NCI-H146 treated with DMSO at 0.1 percent for 48 hours (cell line): ENCODE data around the gene SRRM5.
A peak's percentile ranks its signal among the peaks of the same experiment; 100 is the strongest.
"Not testable (repeated sequence)": the region's sequence is repeated elsewhere in the genome, so short reads cannot be mapped to it uniquely, and the experiment has no call there.

Source experiments
- DNase-seq: peaks from one replicate; lab custom pipeline; 2025; ENCODE audit not compliant: unreplicated experiment; lab: John Stamatoyannopoulos, UW

Gene SRRM5

DNA sequence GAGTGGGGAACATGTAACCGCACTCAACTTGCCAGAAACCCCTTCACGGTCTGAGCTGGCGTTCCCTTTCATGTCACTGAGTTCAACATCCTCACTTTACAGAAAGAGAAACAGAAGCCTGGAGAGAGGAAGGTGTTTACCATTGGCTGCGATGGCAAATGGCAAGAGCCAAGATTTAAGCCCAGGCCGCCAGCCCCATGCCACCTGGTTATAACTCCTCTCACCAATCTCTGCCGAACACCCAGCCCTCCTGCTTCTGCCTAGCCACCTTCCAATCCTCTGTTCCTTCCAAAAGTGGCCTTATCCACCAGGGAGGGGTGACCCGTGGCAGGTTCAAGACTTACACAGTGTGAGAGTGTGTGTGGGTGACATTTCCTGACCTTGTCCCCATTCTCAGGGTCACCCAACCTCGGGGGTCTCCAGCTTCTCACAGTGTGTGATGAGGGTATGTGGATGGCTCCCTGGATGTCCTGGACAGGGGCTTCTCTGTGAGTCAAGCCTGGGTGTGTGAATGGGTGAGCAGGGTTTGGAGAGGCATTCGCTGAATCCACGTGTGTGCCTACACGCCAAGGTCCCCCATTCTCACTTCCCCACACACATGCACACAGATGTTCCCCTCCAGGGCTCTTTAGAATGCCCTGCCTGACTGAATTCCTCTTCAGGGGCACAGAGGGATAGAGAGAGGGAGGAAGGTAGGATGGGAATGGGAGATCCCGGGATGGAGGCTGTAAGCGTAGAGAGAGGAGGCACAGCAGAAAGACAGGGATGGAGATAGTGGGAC, 26.5 kb downstream of the SRRM5 start:
- DNase-seq: no peak

DNA sequence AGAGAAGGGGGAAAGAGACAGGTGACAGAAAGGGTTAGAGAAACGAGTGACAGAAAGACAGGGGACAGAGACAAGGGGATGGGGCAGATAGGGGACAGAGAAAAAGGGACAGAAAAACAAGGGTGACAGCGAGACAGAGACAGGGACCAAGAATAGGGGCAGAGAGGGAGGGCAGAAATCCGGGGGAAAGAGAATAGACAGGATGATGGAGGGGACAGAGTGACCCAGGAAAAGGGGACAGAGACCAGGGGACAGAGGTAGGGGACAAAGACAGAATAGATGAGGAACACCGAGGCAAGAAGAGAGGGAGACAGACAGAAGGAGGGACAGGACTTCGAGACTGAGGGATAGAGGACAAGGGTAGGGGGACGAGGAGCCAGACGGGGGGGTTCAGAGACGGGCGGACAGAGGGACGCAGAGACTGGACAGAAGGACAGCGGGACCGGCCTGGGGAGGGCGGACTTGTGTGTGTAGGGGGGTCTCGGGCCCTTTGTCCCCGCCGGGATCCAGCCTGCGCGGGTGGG, 27.2 kb downstream of the SRRM5 start:
- no peak for DNase-seq

DNA sequence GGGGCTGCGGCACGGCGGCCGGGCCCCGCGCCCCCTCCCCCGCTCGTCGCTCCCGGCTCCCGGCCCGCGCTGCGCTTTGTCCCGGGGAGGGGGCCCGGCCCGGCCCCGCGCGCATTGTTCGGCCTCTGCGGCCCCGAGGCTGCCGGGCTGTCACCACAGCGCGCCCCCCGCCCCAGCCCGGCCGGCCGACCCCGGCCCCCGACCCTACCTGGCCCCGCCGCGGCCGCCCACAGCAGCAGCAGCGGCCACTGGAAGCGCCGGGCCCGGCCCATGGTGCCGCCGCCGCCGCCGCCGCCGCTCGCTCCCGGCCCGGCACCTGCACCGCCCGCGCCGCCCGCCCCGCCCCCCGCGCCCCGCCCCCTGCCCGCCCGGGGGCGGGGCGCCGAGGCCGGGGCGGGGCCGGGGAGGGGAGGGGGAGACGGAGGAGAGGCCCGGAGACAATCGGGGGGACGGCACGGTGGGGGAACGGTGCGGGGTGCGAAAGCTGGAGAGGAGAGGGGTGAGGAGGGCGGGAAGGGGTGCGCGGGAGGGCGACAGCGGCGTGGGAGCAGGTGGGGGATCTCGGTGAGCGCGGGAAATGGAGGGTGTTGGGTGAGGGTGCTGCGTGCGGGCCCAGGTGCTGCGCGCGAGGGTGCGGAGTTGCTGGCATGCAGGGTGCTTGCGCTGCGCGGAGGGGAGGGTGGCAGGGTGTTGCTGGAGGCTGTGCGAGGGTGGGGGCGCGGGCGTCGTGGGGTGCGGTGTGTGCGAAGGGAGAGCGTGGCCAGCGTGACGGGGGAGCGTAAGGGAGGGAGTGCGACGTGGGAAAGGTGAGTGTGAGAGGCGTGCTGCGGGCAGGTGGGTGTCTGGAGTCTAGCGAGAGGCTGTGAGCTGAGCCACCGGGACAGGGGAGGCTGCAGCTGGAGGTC, 27.9 kb downstream of the SRRM5 start, which contains the start of gene CADM4:
TSS of gene CADM4 (minus strand) at position 332 of the 905 bp plus-strand sequence. CDS start at position 272, 60 bp downstream.
- DNase-seq: peak; percentile 27

DNA sequence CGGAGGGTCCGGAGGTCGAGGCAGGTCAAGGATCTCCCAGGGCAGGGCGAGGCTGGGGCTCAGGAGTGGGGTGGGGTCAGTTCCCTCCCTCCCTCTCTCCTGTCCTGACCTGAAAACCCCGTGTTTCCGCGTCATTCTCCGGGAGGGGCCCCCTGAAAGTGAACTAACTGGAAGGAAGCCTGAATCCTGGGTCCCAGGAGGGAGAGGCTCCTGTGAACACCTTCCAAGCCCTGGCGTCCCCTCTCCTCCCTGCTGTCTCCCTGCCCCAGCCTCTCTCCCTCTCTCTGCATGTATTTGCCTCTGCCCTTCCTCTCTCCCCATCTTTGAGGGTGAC, 28.5 kb downstream of the SRRM5 start:
- DNase-seq: no peak

- no peak for DNase-seq
Observed at GRCh38 chr19:43641333-43641732, 29.4 kb downstream of the SRRM5 start.

GRCh38 chr19:43642531-43642930, 30.6 kb downstream of the SRRM5 start:
- no peak for DNase-seq

GRCh38 chr19:43643326-43643725, 31.4 kb downstream of the SRRM5 start:
- no peak for DNase-seq

DNA sequence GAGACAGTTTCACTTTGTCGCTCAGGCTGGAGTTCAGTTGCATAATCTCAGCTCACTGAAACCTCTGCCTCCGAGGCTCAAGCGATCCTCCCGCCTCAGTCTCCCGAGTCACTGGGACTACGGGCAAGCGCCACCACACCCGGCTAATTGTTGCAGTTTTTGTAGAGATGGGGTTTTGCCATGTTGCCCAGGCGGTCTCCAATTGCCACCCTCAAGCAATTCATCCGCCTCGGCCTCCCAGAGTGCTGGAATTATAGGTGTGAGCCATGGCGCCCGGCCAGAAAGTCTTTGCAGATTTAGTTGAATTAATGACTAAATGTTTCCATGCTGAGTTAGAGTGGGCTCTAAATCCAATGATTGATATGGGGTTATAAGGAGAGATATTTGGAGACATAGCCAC, 32.3 kb downstream of the SRRM5 start:
- no peak for DNase-seq

- DNase-seq: no peak
Observed at GRCh38 chr19:43648633-43649032, 36.7 kb downstream of the SRRM5 start.

GRCh38 chr19:43649514-43649913, 37.6 kb downstream of the SRRM5 start:
- DNase-seq: no peak

GRCh38 chr19:43650276-43650675, 38.4 kb downstream of the SRRM5 start:
- not testable (repeated sequence) for DNase-seq

DNA sequence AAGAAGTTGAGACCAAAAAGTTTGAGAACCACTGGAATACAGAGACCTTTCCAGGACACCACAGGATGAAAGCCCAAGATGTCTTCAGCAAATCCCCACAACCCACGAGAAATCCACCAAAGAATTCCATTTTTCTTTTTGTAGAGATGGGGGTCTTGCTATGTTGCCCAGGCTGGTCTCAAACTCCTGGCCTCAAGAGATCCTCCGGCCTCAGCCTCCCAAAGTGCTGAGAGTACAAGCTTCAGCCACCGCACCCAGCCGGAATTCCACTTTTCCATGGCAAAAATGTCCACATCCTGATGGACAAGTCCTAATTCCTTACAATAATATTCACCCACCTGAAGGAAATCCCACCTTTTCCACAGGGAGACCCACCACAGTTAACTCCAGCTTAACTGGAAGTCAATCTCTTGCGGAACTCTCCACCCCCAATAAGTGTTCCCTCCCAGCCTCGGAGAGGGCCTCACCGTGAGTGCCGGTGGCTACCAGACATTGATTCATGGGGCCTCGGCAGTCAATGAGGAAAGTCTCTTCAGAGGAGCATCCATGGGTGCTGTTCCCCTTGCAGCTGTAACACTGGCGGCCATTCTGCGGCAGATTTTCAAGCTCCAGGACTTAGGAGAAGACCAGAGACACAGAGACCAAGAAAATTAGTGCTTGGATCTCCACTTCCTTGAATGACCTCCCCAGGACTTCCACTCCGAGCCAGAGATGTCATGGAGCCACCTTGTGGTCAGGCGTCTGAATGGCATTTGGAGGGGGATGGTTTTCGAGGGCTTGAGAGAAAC, 40.1 kb downstream of the SRRM5 start:
- DNase-seq: peak; percentile 42

DNA sequence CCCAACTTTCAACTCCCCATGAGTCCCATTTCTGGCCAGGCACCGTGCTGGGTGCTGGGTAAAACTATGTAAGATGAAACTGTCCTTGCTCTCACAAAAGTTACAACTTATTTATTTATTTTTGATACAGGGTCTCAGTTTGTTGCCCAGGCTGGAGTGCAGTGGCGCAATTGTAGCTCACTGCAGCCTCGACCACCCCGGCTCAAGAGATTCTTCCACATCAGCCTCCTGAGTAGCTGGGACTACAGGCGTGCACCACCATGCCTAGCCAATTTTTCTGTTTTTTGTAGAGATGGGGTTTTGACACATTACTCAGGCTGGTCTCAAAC, 40.6 kb downstream of the SRRM5 start:
- no peak for DNase-seq

GRCh38 chr19:43656436-43656835, 44.5 kb downstream of the SRRM5 start:
- DNase-seq: no peak

- no peak for DNase-seq
Observed at GRCh38 chr19:43658001-43658400, 46.1 kb downstream of the SRRM5 start.

GRCh38 chr19:43658494-43658893, 46.6 kb downstream of the SRRM5 start:
- no peak for DNase-seq

DNA sequence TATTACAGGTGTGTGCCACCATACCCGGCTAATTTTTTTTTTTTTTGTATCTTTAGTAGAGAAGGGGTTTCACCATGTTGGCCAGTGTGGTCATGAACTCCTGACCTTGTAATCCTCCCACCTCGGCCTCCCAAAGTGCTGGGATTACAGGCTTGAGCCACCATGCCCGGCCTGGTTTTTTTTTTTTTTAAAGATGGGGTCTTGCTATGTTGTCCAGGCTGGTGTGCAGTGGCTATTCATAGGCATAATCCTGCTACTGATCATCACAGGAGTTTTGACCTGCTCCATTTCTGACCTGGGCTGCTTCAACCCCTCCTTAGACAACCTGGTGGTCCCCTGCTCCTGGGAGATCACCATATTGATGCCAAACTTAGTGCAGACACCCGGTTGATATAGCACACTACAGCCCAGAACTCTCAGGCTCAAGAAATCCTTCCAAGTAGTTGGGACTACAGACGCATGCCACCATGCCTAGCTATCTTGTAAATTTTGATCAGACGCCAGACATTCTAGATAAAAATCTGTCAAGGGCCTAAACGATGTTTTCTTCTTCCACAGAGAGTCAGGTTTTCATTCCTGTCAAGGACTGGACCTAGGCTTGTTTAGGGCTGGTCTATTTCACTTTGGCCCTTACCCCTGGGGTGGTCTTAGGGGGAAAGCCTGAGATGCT, 48.5 kb downstream of the SRRM5 start:
- DNase-seq: no peak

GRCh38 chr19:43660971-43661360, 49.1 kb downstream of the SRRM5 start:
- no peak for DNase-seq

- no peak for DNase-seq
Observed at GRCh38 chr19:43662487-43662886, 50.6 kb downstream of the SRRM5 start.

DNA sequence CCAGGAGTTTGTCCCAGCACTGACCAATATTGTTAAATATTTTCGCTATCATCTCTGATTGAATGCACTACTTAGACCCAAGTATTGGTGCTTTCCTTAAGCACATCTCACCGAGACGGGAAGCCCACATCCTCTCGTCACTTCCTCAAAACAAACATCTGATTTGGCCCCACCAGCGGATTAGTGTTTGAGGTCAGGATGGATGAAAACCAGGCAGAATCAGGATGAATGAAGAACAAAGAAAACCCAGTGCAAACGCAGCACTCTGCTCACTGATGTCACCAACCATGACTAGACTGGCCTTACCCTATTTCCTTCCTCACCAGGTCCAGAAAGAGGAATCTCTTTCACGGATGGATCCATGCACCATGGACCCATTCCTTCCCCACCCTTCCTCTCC, 52.1 kb downstream of the SRRM5 start:
- DNase-seq: no peak
